GM19397 (cell line): Measurements from ENCODE around the gene AGL.
"Not testable (repeated sequence)": the region's sequence is repeated elsewhere in the genome, so short reads cannot be mapped to it uniquely, and the experiment has no call there.

Experiments used
- ATAC-seq: cut with Tn5 transposase; IDR thresholded peaks from one replicate; pipeline ENCODE4 v1.9.1; 2021; ENCODE audit warnings: mild to moderate bottlenecking, moderate library complexity; ENCODE audit not compliant: unreplicated experiment

AGL gene

DNA sequence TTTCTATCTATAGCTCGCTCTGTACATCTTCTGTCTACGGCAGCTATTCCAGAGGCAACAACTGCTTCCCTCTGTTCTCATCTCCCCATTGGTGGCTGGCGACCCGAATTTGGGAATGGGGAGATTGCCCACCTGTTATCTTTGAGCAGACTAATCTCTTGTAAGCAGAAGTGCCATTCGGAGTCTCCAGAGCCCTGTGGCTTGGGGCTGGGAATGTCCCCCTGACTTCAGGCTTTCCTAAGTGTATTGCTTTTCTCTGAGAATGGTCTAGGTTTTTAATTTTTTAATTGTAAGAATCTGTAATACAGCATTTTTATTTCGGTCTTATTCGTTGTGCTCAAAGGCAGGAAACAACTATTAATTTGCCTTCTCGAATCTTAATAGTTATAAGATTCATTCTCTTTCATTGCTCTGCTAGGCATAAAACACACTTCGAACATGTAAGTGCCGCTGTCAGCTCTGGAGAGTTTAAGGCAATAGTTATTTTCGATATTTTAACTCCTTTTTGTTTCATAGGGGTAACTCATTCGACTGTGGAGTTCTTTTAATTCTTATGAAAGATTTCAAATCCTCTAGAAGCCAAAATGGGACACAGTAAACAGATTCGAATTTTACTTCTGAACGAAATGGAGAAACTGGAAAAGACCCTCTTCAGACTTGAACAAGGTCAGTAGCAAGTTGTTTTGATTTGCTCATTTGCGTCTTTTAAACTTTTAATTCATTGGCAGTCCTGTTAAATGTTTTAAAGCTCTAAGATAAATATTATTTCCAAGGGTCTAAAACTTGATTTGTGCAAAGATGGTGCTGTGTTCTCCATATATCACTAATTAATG, 514 bp downstream of the AGL start:
- ATAC-seq, result peak; percentile 4

DNA sequence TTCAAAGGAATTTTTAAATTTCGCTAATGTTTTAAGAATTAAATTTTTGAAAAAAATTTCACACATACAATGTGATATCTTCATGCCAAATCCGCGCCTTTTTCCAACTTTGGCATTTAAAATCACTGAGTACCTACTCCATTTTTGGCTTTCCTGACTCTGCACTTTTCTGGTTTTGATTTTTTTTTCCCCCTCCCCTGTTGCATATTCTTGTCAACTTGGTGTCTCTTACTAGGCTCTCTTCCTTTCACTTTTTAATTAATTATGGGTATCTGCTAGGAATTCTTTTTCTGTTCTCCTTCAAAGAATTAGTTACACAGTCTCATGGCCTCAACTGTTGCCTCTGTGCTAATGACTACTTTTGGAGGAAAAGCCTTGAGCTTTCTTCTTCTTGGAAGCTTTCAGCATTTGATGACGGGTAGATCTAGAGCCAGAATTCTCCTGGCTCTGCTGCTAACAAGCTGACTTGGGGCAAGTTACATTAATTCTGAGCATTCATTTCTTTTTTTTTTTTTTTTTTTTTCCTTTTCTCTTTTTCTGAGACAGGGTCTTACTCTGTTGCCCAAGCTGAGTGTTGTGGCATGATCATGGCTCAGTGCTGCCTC, 1.8 kb downstream of the AGL start:
- no peak for ATAC-seq

DNA sequence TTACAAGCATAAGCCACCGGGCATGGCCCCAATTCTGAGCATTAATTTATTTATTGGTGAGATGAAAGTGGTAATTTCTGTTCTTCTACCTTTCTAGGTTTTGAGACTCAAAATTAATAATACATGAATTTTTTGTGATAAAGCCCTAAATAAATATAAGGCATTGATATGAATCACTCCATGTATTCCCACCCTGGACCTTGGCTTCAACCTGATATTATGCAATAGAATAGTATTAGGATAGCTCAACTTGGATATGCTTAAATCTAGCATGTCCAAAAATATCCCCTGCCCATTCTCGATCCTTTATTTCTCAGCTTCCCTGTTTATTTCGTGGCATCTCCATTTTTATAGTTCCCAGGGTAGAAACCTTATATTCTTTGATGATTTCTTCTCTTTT, 2.5 kb downstream of the AGL start:
- no peak for ATAC-seq

DNA sequence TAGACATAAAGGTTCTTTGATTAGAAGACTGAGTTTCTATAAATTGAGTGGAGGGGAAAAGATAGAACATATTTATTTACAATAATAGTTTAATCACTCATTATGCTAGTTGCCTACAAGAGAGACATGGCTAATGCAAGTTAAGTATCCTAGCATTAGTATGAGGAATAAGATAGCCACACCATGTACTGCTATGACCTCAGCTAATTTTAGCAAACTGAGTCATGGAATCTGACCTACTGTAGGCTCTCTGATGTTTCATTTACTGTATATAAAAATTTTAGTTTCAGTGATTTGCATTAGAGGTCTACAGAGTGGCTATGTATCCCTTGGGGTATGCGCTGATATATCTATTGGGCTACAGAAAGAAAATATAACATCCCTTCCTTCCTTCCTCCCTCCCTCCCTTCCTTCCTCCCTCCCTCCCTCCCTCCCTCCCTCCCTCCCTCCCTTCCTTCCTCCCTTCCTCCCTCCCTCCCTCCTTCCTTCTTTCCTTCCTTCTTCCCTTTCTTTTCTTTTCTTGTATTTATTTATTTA, 5.8 kb downstream of the AGL start:
- no peak for ATAC-seq

DNA sequence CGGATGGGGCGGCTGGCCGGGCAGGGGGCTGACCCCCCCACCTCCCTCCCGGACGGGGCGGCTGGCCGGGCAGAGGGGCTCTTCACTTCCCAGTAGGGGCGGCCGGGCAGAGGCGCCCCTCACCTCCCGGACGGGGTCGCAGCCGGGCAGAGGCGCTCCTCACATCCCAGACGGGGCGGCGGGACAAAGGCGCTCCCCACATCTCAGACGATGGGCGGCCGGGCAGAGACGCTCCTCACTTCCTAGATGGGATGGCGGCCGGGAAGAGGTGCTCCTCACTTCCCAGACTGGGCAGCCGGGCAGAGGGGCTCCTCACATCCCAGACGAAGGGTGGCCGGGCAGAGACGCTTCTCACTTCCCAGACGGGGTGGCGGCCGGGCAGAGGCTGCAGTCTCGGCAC, 6.9 kb downstream of the AGL start:
- not testable (repeated sequence) for ATAC-seq

DNA sequence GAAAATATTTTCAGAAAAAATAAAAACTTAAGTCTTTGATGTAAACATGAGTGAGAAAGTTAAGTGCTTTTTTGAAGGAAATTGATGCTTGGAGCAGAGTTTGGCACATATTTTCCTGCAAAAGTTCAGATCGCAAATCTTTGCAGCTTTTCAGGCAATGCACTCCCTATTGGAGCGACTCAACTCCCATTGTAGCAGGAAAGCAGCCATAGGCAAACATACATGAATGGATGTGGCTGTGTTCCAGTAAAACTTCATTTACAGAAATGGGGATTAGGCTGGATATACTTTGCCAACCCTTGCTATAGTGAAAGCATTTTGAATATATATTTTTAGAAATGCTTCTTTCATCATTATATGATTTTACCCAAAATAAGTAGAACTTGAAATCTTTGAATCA, 8.1 kb downstream of the AGL start:
- no peak for ATAC-seq

DNA sequence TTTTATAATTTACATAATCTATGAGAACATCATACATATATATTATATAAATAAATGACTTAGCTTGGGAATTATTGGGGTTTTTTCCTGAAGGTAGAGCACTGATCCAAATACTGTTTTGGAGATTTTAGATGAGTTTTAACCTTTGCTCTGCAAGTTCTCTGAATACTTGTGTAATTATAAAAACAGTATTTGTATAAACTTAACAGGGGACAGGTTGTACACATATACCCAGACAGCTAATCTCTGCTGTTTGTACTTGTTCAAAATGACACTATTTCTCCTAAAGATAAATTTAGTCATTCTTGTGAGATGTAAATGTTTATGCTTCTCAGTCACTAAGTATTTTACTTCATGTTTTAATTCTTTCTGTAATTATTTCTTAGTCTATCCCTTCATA, 8.7 kb downstream of the AGL start:
- no peak for ATAC-seq

DNA sequence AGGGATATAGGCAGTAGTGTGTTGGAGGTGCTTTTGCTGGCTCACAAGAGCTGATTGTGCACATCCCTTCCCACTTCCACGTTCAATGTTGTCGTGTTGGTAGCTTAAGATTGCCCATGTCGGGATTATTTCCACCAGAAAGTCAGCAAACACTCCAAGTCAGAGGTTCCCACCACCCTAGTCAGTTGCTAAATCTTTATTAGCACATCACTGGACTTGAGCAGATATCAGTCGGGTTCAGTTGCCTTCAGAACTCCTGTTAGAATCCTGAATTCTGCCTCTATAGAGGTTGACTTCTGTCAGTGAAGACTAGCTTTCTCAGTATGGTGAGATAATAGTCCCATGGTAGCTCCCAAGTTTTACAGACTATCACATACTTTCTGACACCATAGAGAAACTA, 10.5 kb downstream of the AGL start:
- ATAC-seq, result no peak

DNA sequence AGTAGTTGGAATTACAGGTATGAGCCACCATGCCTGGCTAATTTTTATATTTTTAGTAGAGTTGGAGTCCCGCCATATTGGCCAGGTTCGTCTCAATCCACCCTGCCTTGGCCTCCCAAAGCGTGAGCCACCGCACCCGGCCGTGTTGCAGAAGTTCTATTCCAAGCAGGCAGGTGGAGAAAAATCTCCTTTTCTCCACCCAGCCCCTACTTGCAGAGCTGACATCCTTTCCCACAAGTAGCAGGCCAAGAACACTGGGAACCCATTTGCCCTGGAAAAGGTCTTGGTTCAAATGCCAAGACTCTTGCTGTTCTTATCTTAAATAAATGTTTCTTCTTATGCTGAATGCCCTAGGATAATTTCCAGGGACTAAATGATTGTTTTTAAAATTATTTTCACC, 17.5 kb downstream of the AGL start:
- no peak for ATAC-seq

DNA sequence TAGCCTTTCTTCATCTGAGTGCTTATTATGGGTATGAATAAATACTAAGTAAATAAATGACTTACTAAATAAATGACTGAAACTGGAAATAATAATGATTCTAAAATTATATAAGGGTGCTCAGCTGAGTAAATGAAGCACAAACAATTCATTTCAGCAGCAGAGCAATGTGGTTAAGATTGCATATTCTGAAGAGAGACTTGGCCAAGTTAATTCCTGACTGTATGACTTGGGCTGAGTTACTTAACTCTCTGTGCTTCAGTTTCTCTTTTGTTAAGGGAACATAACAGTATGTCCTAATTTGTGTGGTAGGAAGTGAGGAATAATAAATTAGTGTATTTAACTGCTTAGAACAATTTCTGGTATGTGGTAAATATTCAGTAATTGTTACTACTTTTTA, 19.1 kb downstream of the AGL start:
- ATAC-seq, result no peak

DNA sequence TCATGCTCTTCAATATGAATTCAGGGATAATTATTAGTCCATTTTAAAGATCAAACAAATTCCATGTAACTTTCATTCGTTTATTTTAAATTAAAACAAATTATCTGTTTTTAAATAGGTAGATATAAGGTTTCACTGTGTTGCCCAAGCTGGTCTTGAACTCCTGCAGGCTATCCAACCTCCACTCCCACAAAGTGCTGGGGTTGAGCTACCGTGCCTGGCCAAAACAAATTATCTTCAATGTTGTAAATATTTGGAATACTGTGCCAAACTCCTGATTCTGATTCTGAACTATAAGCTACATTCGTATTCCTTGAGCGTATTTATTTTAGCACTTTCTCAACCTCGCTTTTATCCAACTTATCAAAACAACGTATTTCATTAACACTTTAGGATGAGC, 19.6 kb downstream of the AGL start:
- no peak for ATAC-seq

DNA sequence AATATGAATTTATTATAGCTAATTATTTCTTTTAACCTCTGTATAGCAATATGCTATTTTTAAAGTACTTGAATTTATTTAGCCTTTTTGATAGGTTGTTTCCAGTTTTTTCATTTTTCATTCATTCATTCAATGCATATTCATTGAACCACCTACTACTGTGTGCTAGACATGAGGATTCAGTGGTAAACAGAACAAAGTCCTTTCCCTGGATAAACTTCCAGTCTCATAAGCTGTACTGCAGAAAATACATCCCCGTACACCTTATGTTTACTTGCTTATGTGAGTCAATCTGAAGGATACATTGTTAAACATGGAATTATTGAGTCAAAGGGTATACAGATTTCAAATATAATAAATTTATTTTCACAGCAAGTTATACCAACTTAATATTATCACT, 21.9 kb downstream of the AGL start:
- no peak for ATAC-seq

DNA sequence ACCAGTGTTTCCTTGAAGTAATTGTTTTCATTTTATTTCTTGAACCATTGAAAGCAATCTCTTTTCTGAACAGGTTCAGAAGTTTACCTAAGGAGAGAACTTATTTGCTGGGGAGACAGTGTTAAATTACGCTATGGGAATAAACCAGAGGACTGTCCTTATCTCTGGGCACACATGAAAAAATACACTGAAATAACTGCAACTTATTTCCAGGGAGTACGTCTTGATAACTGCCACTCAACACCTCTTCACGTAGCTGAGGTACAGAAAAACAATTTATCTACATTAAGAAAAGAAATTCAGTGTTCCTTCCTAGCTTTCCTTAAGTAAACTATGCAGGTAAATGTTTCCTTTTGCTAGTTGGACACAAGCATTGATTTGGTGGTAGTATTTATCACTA, 27.4 kb downstream of the AGL start:
- ATAC-seq, result no peak

DNA sequence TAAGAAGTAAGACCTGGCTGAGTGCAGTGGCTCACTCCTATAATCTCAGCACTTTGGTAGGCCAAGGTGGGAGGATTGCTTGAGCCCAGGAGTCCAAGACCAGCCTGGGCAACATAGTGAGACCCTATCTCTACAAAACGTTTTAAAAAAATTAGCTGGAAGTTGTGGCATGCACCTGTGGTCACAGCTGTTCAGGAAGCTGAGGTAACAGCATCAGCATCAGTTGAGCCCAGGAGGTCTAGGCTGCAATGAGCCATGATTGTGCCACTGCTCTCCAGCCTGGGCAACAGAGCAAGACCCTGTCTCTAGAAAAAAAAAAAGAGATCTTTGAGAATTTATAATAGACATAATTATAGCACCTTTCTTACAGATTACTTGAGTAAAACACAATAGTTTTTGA, 36.0 kb downstream of the AGL start:
- no peak for ATAC-seq

DNA sequence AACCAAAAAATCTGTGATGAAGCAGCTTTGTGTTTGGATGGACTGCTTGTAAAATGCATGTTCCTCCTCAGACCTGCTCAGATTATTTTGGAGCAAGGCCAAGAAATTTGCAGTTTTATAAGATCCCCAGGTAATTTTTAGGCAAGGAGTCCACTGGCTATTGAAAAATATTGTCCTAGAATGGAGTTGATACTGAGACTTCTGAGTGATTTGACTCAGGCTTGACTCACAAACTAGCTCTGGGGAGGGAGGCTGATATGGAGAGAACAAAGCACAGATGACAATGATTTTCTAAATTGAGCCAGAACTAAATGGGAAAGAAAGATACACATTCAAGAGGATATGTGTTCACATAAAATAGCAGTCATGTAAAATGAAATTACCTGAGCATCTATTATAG, 36.7 kb downstream of the AGL start:
- no peak for ATAC-seq

DNA sequence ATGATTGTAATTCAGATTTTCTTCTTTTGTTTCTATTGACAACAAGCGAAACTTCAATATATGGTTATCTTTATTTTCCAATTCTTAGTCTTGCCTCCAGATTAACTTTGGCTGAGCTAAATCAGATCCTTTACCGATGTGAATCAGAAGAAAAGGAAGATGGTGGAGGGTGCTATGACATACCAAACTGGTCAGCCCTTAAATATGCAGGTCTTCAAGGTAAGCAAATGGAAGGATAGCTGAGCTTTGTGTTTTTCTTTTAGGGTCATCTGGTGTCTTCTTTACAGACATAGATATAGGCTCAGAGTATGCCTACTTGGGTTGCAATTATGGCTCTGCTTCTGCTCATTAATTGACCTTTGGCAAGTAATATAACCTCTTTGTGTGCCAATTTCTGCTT, 37.7 kb downstream of the AGL start:
- ATAC-seq, result no peak

DNA sequence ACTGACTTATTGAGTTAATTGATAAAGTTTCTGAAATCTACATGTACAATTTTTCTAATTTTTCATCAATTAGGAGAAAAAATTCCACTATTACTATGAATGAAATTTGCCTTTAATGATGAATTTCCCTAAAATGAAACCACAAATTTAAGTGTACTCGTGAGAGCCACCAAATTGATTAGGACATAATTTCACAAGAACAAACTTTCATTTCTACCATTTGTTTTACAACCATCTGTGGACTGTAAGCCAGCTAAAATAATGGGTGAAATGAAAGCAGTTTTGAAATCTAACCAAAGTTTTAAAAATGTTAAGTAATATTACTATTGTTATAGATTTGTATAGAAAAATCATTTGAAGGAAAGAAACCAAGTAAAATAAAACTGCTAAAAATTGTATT, 41.8 kb downstream of the AGL start:
- no peak for ATAC-seq

DNA sequence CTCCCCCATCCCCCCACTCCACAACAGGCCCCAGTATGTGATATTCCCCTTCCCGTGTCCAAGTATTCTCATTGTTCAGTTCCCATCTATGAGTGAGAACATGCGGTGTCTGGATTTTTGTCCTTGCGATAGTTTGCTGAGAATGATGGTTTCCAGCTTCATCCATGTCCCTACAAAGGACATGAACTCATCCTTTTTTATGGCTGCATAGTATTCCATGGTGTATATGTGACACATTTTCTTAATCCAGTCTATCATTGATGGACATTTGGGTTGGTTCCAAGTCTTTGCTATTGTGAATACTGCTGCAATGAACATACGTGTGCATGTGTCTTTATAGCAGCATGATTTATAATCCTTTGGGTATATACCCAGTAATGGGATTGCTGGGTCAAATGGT, 53.1 kb downstream of the AGL start:
- ATAC-seq, result not testable (repeated sequence)

DNA sequence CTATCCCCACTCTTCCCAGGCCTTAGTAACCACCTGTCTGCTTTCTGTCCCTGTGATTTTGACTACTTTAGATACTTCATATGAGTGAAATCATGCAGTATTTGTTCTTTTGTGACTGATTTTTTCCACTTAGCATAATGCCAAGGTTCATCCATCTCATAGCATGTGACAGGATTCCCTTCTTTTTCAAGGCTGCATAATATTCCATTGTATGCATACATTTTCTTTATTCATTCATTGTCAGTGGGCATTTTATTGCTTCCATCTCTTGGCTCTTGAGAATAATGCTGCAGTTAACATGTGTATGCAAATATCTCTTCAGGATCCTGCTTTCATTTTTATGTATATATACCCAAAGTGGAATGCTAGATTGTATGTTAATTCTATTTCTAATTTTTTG, 56.4 kb downstream of the AGL start:
- no peak for ATAC-seq

DNA sequence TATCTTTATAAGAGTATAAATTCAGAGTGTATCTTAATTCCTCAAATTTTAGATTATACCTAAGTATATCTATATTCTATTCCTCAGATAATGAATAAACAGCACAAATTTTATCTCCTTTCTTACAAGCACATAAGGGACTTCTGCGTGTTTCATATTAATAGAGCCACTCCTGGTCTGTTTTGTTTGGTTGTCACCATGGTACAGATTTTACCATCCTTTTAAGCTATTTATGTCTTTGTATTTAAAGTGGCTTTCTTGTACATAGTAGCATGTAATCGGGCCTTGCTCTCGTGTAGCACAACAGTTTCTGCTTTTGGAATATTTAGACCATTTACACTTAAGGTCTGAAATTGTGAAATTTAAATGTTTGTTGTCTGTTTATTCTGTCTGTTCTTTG, 67.1 kb downstream of the AGL start:
- ATAC-seq, result no peak

DNA sequence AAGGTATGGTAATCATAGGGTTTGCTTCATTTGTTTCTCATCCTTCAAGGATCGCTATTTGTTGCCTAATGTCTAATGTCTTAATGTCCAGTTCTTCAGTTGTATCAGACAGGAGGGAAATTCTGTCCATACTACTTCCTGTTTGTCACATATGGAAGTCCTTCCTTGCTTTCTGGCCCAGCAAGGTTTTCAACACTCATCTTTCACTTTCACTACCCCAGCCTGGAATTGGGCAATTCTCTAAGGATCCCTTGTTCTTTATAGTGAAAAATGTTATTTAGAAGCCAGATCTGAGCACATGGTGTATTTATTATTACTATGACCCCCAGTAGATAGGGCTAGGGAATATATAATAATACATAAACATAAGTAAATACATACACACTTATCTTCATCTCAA, 69.1 kb downstream of the AGL start:
- no peak for ATAC-seq

DNA sequence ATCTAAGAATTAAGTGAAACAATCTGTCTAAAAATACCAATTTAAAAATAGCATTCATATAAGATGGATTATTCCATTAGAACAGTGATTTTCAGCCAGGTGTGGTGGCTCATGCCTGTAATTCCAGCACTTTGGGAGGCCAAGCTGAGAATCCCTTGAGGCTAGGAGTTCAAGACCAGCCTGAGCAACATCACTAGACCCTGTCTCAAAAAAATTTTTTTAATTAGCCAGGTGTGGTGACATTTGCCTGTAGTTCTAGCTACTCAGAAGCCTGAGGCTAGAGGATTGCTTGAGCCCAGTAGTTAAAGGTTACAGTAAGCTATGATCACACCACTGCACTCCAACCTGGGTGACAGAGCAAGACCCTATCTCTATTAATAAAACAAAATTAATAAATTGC, 84.6 kb downstream of the AGL start:
- no peak for ATAC-seq

DNA sequence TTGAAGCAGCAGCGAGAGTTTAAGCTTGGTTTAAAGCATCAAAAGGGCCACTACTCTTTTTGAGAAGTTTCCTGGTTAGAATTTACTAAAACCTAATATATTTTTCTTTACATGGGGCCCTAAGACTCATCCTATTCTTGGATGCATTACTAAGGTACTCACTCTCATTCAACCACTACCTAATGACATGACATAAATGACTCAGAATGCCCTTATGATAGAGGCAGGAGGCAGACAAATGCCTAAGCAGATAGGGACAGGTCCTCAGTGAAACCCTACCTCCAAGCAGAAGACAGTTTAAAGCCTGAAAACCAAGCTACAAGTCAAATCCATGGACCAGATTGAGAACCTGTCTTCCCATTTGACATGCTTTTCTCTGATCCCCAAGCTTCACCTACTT, 85.4 kb downstream of the AGL start:
- no peak for ATAC-seq
